ENCODE results near the gene XIAP.
"Not testable (repeated sequence)": the region's sequence is repeated elsewhere in the genome, so short reads cannot be mapped to it uniquely, and the experiment has no call there.

The XIAP gene

DNA sequence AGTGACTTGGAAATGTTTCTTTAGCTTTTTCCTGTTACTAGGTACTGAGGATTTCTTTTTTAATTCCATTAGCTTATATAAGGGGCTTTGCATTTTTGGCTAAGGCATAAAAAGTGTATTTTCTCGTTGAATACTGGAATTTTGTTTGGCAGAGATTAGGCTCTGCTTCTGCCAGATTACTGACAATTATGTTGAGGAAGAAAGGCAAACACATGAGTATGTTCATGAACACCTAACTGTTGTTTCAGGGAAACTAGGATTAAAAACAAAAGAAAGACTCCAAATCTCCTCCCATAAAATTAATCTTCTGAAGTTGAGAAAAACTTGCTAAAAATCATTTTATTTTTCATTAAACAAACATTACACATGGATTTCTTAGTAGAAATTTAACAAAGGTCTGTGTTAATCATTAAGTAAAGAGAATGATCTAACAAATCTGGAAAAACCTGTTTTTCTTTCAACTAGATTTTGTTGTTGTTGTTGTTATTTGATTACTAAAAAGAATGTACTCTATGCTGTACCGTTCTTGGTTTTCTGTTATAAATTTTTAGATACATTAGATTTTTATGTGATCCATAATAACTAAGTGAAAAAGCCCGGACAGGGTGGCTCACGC, 58.4 kb downstream of the XIAP start:
- Histone ChIP-seq H3K4me3 (ENCODE audit: low read depth in 1 of 2, low read length in 2 of 2) (no peak overlapping the region), H3K4me1 (ENCODE audit: insufficient read depth, low read length) (no peaks in the 10 kb centered on the region), H3K36me3 (ENCODE audit: insufficient read depth, low read length) (no peaks in the 10 kb centered on the region), H3K9ac (ENCODE audit: low read length) (no peak overlapping the region), H3K9me3 (ENCODE audit: low read length) (no peaks in the 10 kb centered on the region), H3K27me3 (ENCODE audit: control insufficient read depth in 1 of 2, insufficient read depth in 2 of 2, low read length in 2 of 2) (no peaks in the 10 kb centered on the region), H3K27ac (ENCODE audit: low read depth, low read length) (no peak overlapping the region)

- Histone ChIP-seq H3K27me3 (ENCODE audit: control insufficient read depth in 1 of 2, insufficient read depth in 2 of 2, low read length in 2 of 2) (no peaks in the 10 kb centered on the region), H3K27ac (ENCODE audit: low read depth, low read length) (no peak overlapping the region), H3K4me3 (ENCODE audit: low read depth in 1 of 2, low read length in 2 of 2) (no peak overlapping the region), H3K36me3 (ENCODE audit: insufficient read depth, low read length) (no peaks in the 10 kb centered on the region), H3K9me3 (ENCODE audit: low read length) (no peaks in the 10 kb centered on the region), H3K9ac (ENCODE audit: low read length) (no peak overlapping the region), H3K4me1 (ENCODE audit: insufficient read depth, low read length) (no peaks in the 10 kb centered on the region)
These were observed 60.4 kb downstream of the XIAP start for GRCh38 chrX:123920105-123920785.

DNA sequence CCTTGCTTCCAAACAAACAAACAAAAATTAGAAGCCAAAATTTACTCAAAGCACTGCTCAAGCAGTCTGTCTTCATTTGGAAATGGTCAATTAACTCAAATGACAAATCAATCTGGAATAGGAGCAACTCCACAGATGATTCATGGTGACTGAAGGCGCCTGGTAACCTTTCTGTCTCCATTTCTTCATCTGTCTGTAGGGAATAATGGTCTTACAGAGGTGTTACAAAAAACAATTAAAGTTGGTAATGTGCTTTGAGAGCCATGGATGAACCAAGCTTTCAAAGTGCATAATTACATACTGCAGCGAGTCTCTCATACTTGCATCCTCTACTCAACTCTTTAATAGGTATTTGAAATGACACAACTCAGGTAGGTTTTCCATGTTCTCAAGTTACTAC, 63.4 kb downstream of the XIAP start:
- no peaks in the 10 kb centered on the region for H3K36me3 ChIP-seq (ENCODE audit: insufficient read depth, low read length)
- H3K4me3 ChIP-seq (ENCODE audit: low read depth in 1 of 2, low read length in 2 of 2), result no peak overlapping the region
- H3K27ac ChIP-seq (ENCODE audit: low read depth, low read length), result no peak overlapping the region
- no peak overlapping the region for H3K9ac ChIP-seq (ENCODE audit: low read length)
- H3K27me3 ChIP-seq (ENCODE audit: control insufficient read depth in 1 of 2, insufficient read depth in 2 of 2, low read length in 2 of 2), result no peaks in the 10 kb centered on the region
- H3K9me3 ChIP-seq (ENCODE audit: low read length), result no peaks in the 10 kb centered on the region
- H3K4me1 ChIP-seq (ENCODE audit: insufficient read depth, low read length), result no peaks in the 10 kb centered on the region

GRCh38 chrX:123924186-123924585, 64.3 kb downstream of the XIAP start:
- Histone ChIP-seq H3K27me3 (ENCODE audit: control insufficient read depth in 1 of 2, insufficient read depth in 2 of 2, low read length in 2 of 2) (no peaks in the 10 kb centered on the region), H3K9ac (ENCODE audit: low read length) (no peak overlapping the region), H3K4me3 (ENCODE audit: low read depth in 1 of 2, low read length in 2 of 2) (no peak overlapping the region), H3K27ac (ENCODE audit: low read depth, low read length) (no peak overlapping the region), H3K4me1 (ENCODE audit: insufficient read depth, low read length) (no peaks in the 10 kb centered on the region), H3K9me3 (ENCODE audit: low read length) (no peaks in the 10 kb centered on the region), H3K36me3 (ENCODE audit: insufficient read depth, low read length) (no peaks in the 10 kb centered on the region)

- no peaks in the 10 kb centered on the region for H3K4me1 ChIP-seq (ENCODE audit: insufficient read depth, low read length)
These were observed 68.0 kb downstream of the XIAP start for GRCh38 chrX:123927845-123928244.

GRCh38 chrX:123932055-123932454, 72.2 kb downstream of the XIAP start:
- not testable (repeated sequence) for H3K4me3 ChIP-seq (ENCODE audit: low read depth in 1 of 2, low read length in 2 of 2); H3K27ac ChIP-seq (ENCODE audit: low read depth, low read length); H3K36me3 ChIP-seq (ENCODE audit: insufficient read depth, low read length); H3K9me3 ChIP-seq (ENCODE audit: low read length); H3K9ac ChIP-seq (ENCODE audit: low read length); H3K4me1 ChIP-seq (ENCODE audit: insufficient read depth, low read length); H3K27me3 ChIP-seq (ENCODE audit: control insufficient read depth in 1 of 2, insufficient read depth in 2 of 2, low read length in 2 of 2)

More at GRCh38 chrX:123927845-123928244, 68.0 kb downstream of the XIAP start:
- Histone ChIP-seq H3K9me3 (ENCODE audit: low read length) (no peaks in the 10 kb centered on the region), H3K36me3 (ENCODE audit: insufficient read depth, low read length) (no peaks in the 10 kb centered on the region), H3K4me3 (ENCODE audit: low read depth in 1 of 2, low read length in 2 of 2) (no peak overlapping the region), H3K27me3 (ENCODE audit: control insufficient read depth in 1 of 2, insufficient read depth in 2 of 2, low read length in 2 of 2) (no peaks in the 10 kb centered on the region), H3K9ac (ENCODE audit: low read length) (no peak overlapping the region), H3K27ac (ENCODE audit: low read depth, low read length) (no peak overlapping the region)

- H3K9me3 ChIP-seq (ENCODE audit: low read length), result no peaks in the 10 kb centered on the region
- H3K36me3 ChIP-seq (ENCODE audit: insufficient read depth, low read length), result no peaks in the 10 kb centered on the region
- no peak overlapping the region for H3K27ac ChIP-seq (ENCODE audit: low read depth, low read length)
- H3K4me3 ChIP-seq (ENCODE audit: low read depth in 1 of 2, low read length in 2 of 2), result no peak overlapping the region
- no peaks in the 10 kb centered on the region for H3K4me1 ChIP-seq (ENCODE audit: insufficient read depth, low read length)
- no peaks in the 10 kb centered on the region for H3K27me3 ChIP-seq (ENCODE audit: control insufficient read depth in 1 of 2, insufficient read depth in 2 of 2, low read length in 2 of 2)
- no peak overlapping the region for H3K9ac ChIP-seq (ENCODE audit: low read length)
These were observed 83.2 kb downstream of the XIAP start for GRCh38 chrX:123943074-123943473.

DNA sequence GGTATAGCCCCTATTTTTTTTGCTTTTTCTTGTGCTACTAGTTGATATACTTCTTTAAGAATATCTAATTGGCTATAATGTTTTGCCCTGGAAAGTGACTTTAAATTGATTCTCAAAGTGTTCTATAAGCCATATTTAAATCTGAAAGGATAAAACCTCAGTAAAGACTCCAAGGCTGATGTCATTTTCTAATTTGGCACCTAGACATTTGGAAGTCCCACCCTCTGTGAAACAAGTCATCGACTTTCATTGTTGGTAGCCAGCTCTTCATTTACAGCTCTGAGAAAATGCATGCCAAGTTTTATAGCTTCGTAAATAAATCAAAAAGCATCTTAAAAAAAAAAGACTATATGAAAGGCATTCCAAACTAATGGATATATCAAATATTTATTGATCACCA, 83.6 kb downstream of the XIAP start:
- H3K27me3 ChIP-seq (ENCODE audit: control insufficient read depth in 1 of 2, insufficient read depth in 2 of 2, low read length in 2 of 2), result no peaks in the 10 kb centered on the region
- no peak overlapping the region for H3K9ac ChIP-seq (ENCODE audit: low read length)
- H3K4me3 ChIP-seq (ENCODE audit: low read depth in 1 of 2, low read length in 2 of 2), result no peak overlapping the region
- H3K9me3 ChIP-seq (ENCODE audit: low read length), result no peaks in the 10 kb centered on the region
- H3K4me1 ChIP-seq (ENCODE audit: insufficient read depth, low read length), result no peaks in the 10 kb centered on the region
- H3K36me3 ChIP-seq (ENCODE audit: insufficient read depth, low read length), result no peaks in the 10 kb centered on the region
- H3K27ac ChIP-seq (ENCODE audit: low read depth, low read length), result no peak overlapping the region

GRCh38 chrX:123949846-123950245, 90.0 kb downstream of the XIAP start:
- no peaks in the 10 kb centered on the region for H3K4me1 ChIP-seq (ENCODE audit: insufficient read depth, low read length)
- H3K4me3 ChIP-seq (ENCODE audit: low read depth in 1 of 2, low read length in 2 of 2), result no peak overlapping the region
- H3K36me3 ChIP-seq (ENCODE audit: insufficient read depth, low read length), result no peaks in the 10 kb centered on the region
- no peak overlapping the region for H3K9ac ChIP-seq (ENCODE audit: low read length)
- no peaks in the 10 kb centered on the region for H3K9me3 ChIP-seq (ENCODE audit: low read length)
- H3K27ac ChIP-seq (ENCODE audit: low read depth, low read length), result no peak overlapping the region
- H3K27me3 ChIP-seq (ENCODE audit: control insufficient read depth in 1 of 2, insufficient read depth in 2 of 2, low read length in 2 of 2), result no peaks in the 10 kb centered on the region

- Histone ChIP-seq H3K27ac (ENCODE audit: low read depth, low read length) (peak overlapping the region; percentile 73), H3K4me1 (ENCODE audit: insufficient read depth, low read length) (no peaks in the 10 kb centered on the region), H3K9me3 (ENCODE audit: low read length) (no peaks in the 10 kb centered on the region), H3K36me3 (ENCODE audit: insufficient read depth, low read length) (no peaks in the 10 kb centered on the region), H3K9ac (ENCODE audit: low read length) (peak overlapping the region; percentile 81), H3K27me3 (ENCODE audit: control insufficient read depth in 1 of 2, insufficient read depth in 2 of 2, low read length in 2 of 2) (peaks cover 4 to 11% of the 10 kb centered on the region in 2 donors), H3K4me3 (ENCODE audit: low read depth in 1 of 2, low read length in 2 of 2) (peak overlapping the region; percentile 63 to 64)
These were observed 99.6 kb downstream of the XIAP start for GRCh38 chrX:123959281-123960063.

GRCh38 chrX:123960956-123961267, 101.1 kb downstream of the XIAP start:
- Histone ChIP-seq H3K9ac (ENCODE audit: low read length) (peak overlapping the region; percentile 55), H3K4me1 (ENCODE audit: insufficient read depth, low read length) (no peaks in the 10 kb centered on the region), H3K9me3 (ENCODE audit: low read length) (no peaks in the 10 kb centered on the region), H3K27ac (ENCODE audit: low read depth, low read length) (peak overlapping the region; percentile 95), H3K4me3 (ENCODE audit: low read depth in 1 of 2, low read length in 2 of 2) (peak overlapping the region; percentile 52 to 80), H3K36me3 (ENCODE audit: insufficient read depth, low read length) (no peaks in the 10 kb centered on the region), H3K27me3 (ENCODE audit: control insufficient read depth in 1 of 2, insufficient read depth in 2 of 2, low read length in 2 of 2) (peaks cover 4 to 11% of the 10 kb centered on the region in 2 donors)

Measured in muscle layer of colon (tissue), 2 donors.